ENCODE results near the gene RGS19. TPM values are rescaled to one million over a fixed set of nuclear protein-coding genes. Genes with fewer than 3 reads are reported as not detected.
"Not testable (repeated sequence)": the region's sequence is repeated elsewhere in the genome, so short reads cannot be mapped to it uniquely, and the experiment has no call there.

Gene RGS19
- total RNA-seq, 1 experiment from 2014 or later = 16.4 TPM

- no peak for DNase-seq (ENCODE audit: low spot score)
- no TSS peak for BruUV-seq (replicated peaks)
- CTCF ChIA-PET = interaction anchor here (0.6 kb wide), 1 partner anchor 29 kb away, joined by 3 read pairs; no protein-coding TSS in a partner anchor
- Histone ChIP-seq H3K9me3 (ENCODE audit: low read depth, low read length, poor library complexity, severe bottlenecking) (no peaks in the 10 kb centered on the region), H3K4me1 (ENCODE audit: insufficient read depth, low read length, poor library complexity, severe bottlenecking) (no peaks in the 10 kb centered on the region), H3K4me3 (ENCODE audit: low read depth, low read length, poor library complexity, severe bottlenecking) (no peak overlapping the region), H3K27ac (ENCODE audit: low read depth, low read length, poor library complexity, severe bottlenecking) (no peak overlapping the region), H3K27me3 (replicated peaks; ENCODE audit: insufficient read depth, low read depth, low read length, poor library complexity) (peaks cover 2% of the 10 kb centered on the region), H3K36me3 (ENCODE audit: insufficient read depth, low read length, poor library complexity, severe bottlenecking) (no peaks in the 10 kb centered on the region)
- intact Hi-C loops (cut with micrococcal nuclease; ENCODE audit: unreplicated experiment) = no loop called here
- TF ChIP-seq EZH2 (IDR thresholded peaks at IDR 0.05; ENCODE audit: borderline replicate concordance, low read depth, low read length, poor library complexity, severe bottlenecking) (no peak), CTCF (conservative IDR thresholded peaks at IDR 0.05; ENCODE audit: low read depth, low read length) (no peak)
- POLR2A ChIA-PET (ENCODE audit: low non-redundant PET) = no interaction called here
Measured at GRCh38 chr20:64090165-64090564, 10.8 kb upstream of the RGS19 start.

DNA sequence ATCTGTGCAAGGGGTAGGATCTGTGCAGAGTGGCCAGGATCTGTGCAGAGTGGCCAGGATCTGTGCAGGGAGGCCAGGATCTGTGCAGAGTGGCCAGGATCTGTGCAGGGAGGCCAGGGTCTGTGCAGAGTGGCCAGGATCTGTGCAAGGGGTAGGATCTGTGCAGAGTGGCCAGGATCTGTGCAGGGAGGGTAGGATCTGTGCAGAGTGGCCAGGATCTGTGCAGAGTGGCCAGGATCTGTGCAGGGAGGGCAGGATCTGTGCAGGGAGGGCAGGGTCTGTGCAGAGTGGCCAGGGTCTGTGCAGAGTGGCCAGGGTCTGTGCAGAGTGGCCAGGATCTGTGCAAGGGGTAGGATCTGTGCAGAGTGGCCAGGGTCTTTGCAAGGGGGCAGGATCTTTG lies 9.3 kb upstream of the RGS19 start:
- BruUV-seq (replicated peaks); H3K36me3 ChIP-seq (ENCODE audit: insufficient read depth, low read length, poor library complexity, severe bottlenecking); intact Hi-C loops (cut with micrococcal nuclease; ENCODE audit: unreplicated experiment); POLR2A ChIA-PET (ENCODE audit: low non-redundant PET); H3K9me3 ChIP-seq (ENCODE audit: low read depth, low read length, poor library complexity, severe bottlenecking); CTCF ChIA-PET; H3K27ac ChIP-seq (ENCODE audit: low read depth, low read length, poor library complexity, severe bottlenecking); H3K4me3 ChIP-seq (ENCODE audit: low read depth, low read length, poor library complexity, severe bottlenecking); DNase-seq (ENCODE audit: low spot score); H3K4me1 ChIP-seq (ENCODE audit: insufficient read depth, low read length, poor library complexity, severe bottlenecking): not testable (repeated sequence)
- H3K27me3 ChIP-seq (replicated peaks; ENCODE audit: insufficient read depth, low read depth, low read length, poor library complexity) = peaks cover 15% of the 10 kb centered on the region

DNA sequence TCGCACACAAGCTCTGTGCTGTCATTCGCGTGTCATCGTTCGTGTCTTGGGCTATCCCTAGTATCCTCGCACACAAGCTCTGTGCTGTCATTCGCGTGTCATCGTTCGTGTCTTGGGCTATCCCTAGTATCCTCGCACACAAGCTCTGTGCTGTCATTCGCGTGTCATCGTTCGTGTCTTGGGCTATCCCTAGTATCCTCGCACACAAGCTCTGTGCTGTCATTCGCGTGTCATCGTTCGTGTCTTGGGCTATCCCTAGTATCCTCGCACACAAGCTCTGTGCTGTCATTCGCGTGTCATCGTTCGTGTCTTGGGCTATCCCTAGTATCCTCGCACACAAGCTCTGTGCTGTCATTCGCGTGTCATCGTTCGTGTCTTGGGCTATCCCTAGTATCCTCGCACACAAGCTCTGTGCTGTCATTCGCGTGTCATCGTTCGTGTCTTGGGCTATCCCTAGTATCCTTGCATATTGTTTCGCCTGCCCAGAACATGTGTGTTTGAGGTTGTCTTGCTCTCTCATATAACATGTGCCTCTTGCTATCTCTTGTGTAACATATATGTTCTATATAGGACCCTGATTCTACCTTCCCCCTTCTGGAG lies 8.0 kb upstream of the RGS19 start:
- H3K27me3 ChIP-seq (replicated peaks; ENCODE audit: insufficient read depth, low read depth, low read length, poor library complexity) = peaks cover 15% of the 10 kb centered on the region
- DNase-seq (ENCODE audit: low spot score); CTCF ChIA-PET; H3K9me3 ChIP-seq (ENCODE audit: low read depth, low read length, poor library complexity, severe bottlenecking); H3K27ac ChIP-seq (ENCODE audit: low read depth, low read length, poor library complexity, severe bottlenecking); POLR2A ChIA-PET (ENCODE audit: low non-redundant PET); BruUV-seq (replicated peaks); H3K4me1 ChIP-seq (ENCODE audit: insufficient read depth, low read length, poor library complexity, severe bottlenecking); intact Hi-C loops (cut with micrococcal nuclease; ENCODE audit: unreplicated experiment); H3K4me3 ChIP-seq (ENCODE audit: low read depth, low read length, poor library complexity, severe bottlenecking); H3K36me3 ChIP-seq (ENCODE audit: insufficient read depth, low read length, poor library complexity, severe bottlenecking): not testable (repeated sequence)

DNA sequence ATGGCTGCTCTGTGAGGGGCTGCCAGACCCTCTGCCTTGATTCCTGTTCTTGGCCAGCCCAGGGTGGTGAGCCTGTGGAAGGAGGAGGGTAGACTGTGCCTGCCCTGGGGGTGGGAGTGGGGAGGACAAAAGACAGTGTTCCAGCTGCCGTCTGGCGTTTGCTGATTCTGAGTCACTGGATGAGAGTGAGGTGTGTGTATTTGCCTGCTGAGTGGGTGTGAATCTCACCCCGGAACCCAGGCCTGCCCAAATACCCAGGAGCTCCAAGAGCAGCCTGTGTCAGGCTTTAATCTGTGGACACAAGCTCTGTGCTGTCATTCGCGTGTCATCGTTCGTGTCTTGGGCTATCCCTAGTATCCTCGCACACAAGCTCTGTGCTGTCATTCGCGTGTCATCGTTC lies 7.5 kb upstream of the RGS19 start:
- no peak for TF ChIP-seq EZH2 (IDR thresholded peaks at IDR 0.05; ENCODE audit: borderline replicate concordance, low read depth, low read length, poor library complexity, severe bottlenecking)
- TF ChIP-seq CTCF (conservative IDR thresholded peaks at IDR 0.05; ENCODE audit: low read depth, low read length) = no peak

More for the DNA sequence above, 7.5 kb upstream of the RGS19 start:
- no peak overlapping the region for H3K27ac ChIP-seq (ENCODE audit: low read depth, low read length, poor library complexity, severe bottlenecking)
- intact Hi-C loops (cut with micrococcal nuclease; ENCODE audit: unreplicated experiment) = no loop called here
- POLR2A ChIA-PET (ENCODE audit: low non-redundant PET) = no interaction called here
- DNase-seq (ENCODE audit: low spot score) = no peak
- H3K4me1 ChIP-seq (ENCODE audit: insufficient read depth, low read length, poor library complexity, severe bottlenecking) = peaks cover 12% of the 10 kb centered on the region
- H3K36me3 ChIP-seq (ENCODE audit: insufficient read depth, low read length, poor library complexity, severe bottlenecking) = no peaks in the 10 kb centered on the region
- peaks cover 15% of the 10 kb centered on the region for H3K27me3 ChIP-seq (replicated peaks; ENCODE audit: insufficient read depth, low read depth, low read length, poor library complexity)
- CTCF ChIA-PET = no interaction called here
- no peak overlapping the region for H3K4me3 ChIP-seq (ENCODE audit: low read depth, low read length, poor library complexity, severe bottlenecking)
- no TSS peak for BruUV-seq (replicated peaks)
- H3K9me3 ChIP-seq (ENCODE audit: low read depth, low read length, poor library complexity, severe bottlenecking) = no peaks in the 10 kb centered on the region
